Measurements from ENCODE around the gene CAMK1D.

DNA sequence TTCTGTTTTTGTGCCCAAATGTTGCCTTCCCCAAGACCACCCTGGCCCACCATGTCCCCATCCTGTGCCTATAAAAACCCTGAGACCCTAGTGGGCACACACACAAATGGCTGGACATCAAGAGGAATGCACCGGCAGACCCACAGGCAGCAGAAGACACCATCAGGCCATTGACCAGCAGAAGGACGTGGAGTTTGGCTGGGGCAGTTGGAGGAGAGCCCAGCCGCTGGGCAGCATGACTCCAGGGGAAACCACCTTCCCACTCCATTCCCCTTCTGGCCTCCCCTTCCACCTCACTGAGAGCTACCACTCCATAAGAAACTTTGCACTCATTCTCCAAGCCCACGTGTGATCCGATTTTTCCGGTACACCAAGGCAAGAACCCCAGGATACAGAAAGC, 309.2 kb downstream of the CAMK1D start:
- TF ChIP-seq, protein P1, sequence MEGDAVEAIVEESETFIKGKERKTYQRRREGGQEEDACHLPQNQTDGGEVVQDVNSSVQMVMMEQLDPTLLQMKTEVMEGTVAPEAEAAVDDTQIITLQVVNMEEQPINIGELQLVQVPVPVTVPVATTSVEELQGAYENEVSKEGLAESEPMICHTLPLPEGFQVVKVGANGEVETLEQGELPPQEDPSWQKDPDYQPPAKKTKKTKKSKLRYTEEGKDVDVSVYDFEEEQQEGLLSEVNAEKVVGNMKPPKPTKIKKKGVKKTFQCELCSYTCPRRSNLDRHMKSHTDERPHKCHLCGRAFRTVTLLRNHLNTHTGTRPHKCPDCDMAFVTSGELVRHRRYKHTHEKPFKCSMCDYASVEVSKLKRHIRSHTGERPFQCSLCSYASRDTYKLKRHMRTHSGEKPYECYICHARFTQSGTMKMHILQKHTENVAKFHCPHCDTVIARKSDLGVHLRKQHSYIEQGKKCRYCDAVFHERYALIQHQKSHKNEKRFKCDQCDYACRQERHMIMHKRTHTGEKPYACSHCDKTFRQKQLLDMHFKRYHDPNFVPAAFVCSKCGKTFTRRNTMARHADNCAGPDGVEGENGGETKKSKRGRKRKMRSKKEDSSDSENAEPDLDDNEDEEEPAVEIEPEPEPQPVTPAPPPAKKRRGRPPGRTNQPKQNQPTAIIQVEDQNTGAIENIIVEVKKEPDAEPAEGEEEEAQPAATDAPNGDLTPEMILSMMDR (optimal IDR thresholded peaks at IDR 0.05 in 1 of 3, IDR thresholded peaks at IDR 0.05 in 1 of 3, conservative IDR thresholded peaks at IDR 0.05 in 1 of 3; ENCODE audit: extremely low read depth in 1 of 3, insufficient read depth in 2 of 3, low read length in 3 of 3): no peak
- no peak for TF ChIP-seq EZH2 (IDR thresholded peaks at IDR 0.05; ENCODE audit: low read length)

Data from keratinocyte (primary cell).